ENCODE results near the gene EXOC3L2.
A peak's percentile ranks its signal among the peaks of the same experiment; 100 is the strongest.

The EXOC3L2 gene

GRCh38 chr19:45245334-45245787 lies at the start of gene EXOC3L2:
TSS of gene EXOC3L2 (minus strand) at chr19:45245407. CDS start at chr19:45239045, 6,362 bp downstream.
- no peaks in the 10 kb centered on the region for H3K36me3 ChIP-seq
- no peak for TF ChIP-seq Cebpa-rat (IDR thresholded peaks at IDR 0.05)
- no peaks in the 10 kb centered on the region for H3K9me3 ChIP-seq
- peak within 1 kb of the TSS; percentile 70 for H3K27ac ChIP-seq
- peak within 1 kb of the TSS; percentile 61 for H3K4me2 ChIP-seq
- peak within 1 kb of the TSS; percentile 66 for H3K9ac ChIP-seq
- peaks cover 64% of the 10 kb centered on the region for H3K4me1 ChIP-seq
- H4K20me1 ChIP-seq, result no peaks in the 10 kb centered on the region
- H3K27me3 ChIP-seq, result no peaks in the 10 kb centered on the region
- H3K4me3 ChIP-seq, result no peak within 1 kb of the TSS

GRCh38 chr19:45294291-45295029 lies 49.3 kb upstream of the EXOC3L2 start:
- Histone ChIP-seq H3K4me1 (no peaks in the 10 kb centered on the region), H3K27ac (no peak overlapping the region), H3K9me3 (peaks cover 8% of the 10 kb centered on the region; the same call in 1 of the 2 replicates), H3K9ac (no peak overlapping the region), H4K20me1 (no peaks in the 10 kb centered on the region), H3K4me3 (no peak overlapping the region), H3K4me2 (no peak overlapping the region), H3K36me3 (peaks cover 98% of the 10 kb centered on the region), H3K27me3 (no peaks in the 10 kb centered on the region)
- TF ChIP-seq Cebpa-rat (IDR thresholded peaks at IDR 0.05), result no peak

- no peak for TF ChIP-seq Cebpa-rat (IDR thresholded peaks at IDR 0.05)
- peaks cover 98% of the 10 kb centered on the region for H3K36me3 ChIP-seq
- H3K9ac ChIP-seq, result no peak overlapping the region
Observed at GRCh38 chr19:45293682-45294081, 48.5 kb upstream of the EXOC3L2 start.

GRCh38 chr19:45291834-45292233 lies 46.6 kb upstream of the EXOC3L2 start:
- H3K4me2 ChIP-seq, result no peak overlapping the region
- no peak overlapping the region for H3K4me3 ChIP-seq
- H4K20me1 ChIP-seq, result no peaks in the 10 kb centered on the region
- TF ChIP-seq Cebpa-rat (IDR thresholded peaks at IDR 0.05), result no peak
- H3K36me3 ChIP-seq, result peaks cover 100% of the 10 kb centered on the region
- peaks cover 8% of the 10 kb centered on the region; the same call in 1 of the 2 replicates for H3K9me3 ChIP-seq
- no peaks in the 10 kb centered on the region for H3K4me1 ChIP-seq
- no peak overlapping the region for H3K9ac ChIP-seq
- H3K27me3 ChIP-seq, result no peaks in the 10 kb centered on the region
- H3K27ac ChIP-seq, result no peak overlapping the region

More at GRCh38 chr19:45293682-45294081, 48.5 kb upstream of the EXOC3L2 start:
- Histone ChIP-seq H4K20me1 (no peaks in the 10 kb centered on the region), H3K4me3 (no peak overlapping the region), H3K27me3 (no peaks in the 10 kb centered on the region), H3K4me2 (no peak overlapping the region), H3K9me3 (peaks cover 8% of the 10 kb centered on the region; the same call in 1 of the 2 replicates), H3K27ac (no peak overlapping the region), H3K4me1 (no peaks in the 10 kb centered on the region)

GRCh38 chr19:45290381-45290931 lies 45.2 kb upstream of the EXOC3L2 start:
- H3K27ac ChIP-seq, result no peak overlapping the region
- no peak for TF ChIP-seq Cebpa-rat (IDR thresholded peaks at IDR 0.05)

GRCh38 chr19:45283443-45284033 lies 38.3 kb upstream of the EXOC3L2 start:
- no peak overlapping the region for H3K9ac ChIP-seq

More at GRCh38 chr19:45290381-45290931, 45.2 kb upstream of the EXOC3L2 start:
- Histone ChIP-seq H3K4me2 (no peak overlapping the region), H3K36me3 (peaks cover 98% of the 10 kb centered on the region), H3K27me3 (no peaks in the 10 kb centered on the region), H3K4me1 (no peaks in the 10 kb centered on the region), H3K4me3 (no peak overlapping the region), H3K9me3 (peaks cover 8% of the 10 kb centered on the region; the same call in 1 of the 2 replicates), H3K9ac (no peak overlapping the region), H4K20me1 (no peaks in the 10 kb centered on the region)

GRCh38 chr19:45280471-45280961 lies 35.3 kb upstream of the EXOC3L2 start:
- Histone ChIP-seq H3K27ac (no peak overlapping the region), H3K4me2 (no peak overlapping the region), H3K36me3 (peaks cover 100% of the 10 kb centered on the region), H3K9ac (no peak overlapping the region), H3K4me1 (peaks cover 11% of the 10 kb centered on the region), H4K20me1 (peaks cover 12% of the 10 kb centered on the region; the same call in 1 of the 2 replicates), H3K27me3 (no peaks in the 10 kb centered on the region), H3K9me3 (no peaks in the 10 kb centered on the region), H3K4me3 (no peak overlapping the region)
- TF ChIP-seq Cebpa-rat (IDR thresholded peaks at IDR 0.05), result no peak

More at GRCh38 chr19:45283443-45284033, 38.3 kb upstream of the EXOC3L2 start:
- Histone ChIP-seq H3K4me2 (no peak overlapping the region), H3K9me3 (no peaks in the 10 kb centered on the region), H3K27ac (no peak overlapping the region), H4K20me1 (no peaks in the 10 kb centered on the region), H3K4me1 (no peaks in the 10 kb centered on the region), H3K36me3 (peaks cover 98% of the 10 kb centered on the region), H3K27me3 (no peaks in the 10 kb centered on the region), H3K4me3 (no peak overlapping the region)
- TF ChIP-seq Cebpa-rat (IDR thresholded peaks at IDR 0.05), result no peak

GRCh38 chr19:45279587-45280192 lies 34.5 kb upstream of the EXOC3L2 start:
- H3K9me3 ChIP-seq, result no peaks in the 10 kb centered on the region
- peaks cover 100% of the 10 kb centered on the region for H3K36me3 ChIP-seq
- peaks cover 20% of the 10 kb centered on the region; the same call in 1 of the 2 replicates for H4K20me1 ChIP-seq
- no peak overlapping the region for H3K4me2 ChIP-seq
- TF ChIP-seq Cebpa-rat (IDR thresholded peaks at IDR 0.05), result no peak
- H3K4me1 ChIP-seq, result peaks cover 13% of the 10 kb centered on the region
- no peak overlapping the region for H3K27ac ChIP-seq
- no peaks in the 10 kb centered on the region for H3K27me3 ChIP-seq
- H3K9ac ChIP-seq, result no peak overlapping the region
- H3K4me3 ChIP-seq, result no peak overlapping the region

- H3K36me3 ChIP-seq, result peaks cover 100% of the 10 kb centered on the region
- no peaks in the 10 kb centered on the region for H3K27me3 ChIP-seq
- no peak overlapping the region for H3K4me2 ChIP-seq
- peaks cover 22% of the 10 kb centered on the region; the same call in 1 of the 2 replicates for H4K20me1 ChIP-seq
- H3K27ac ChIP-seq, result no peak overlapping the region
- peaks cover 26% of the 10 kb centered on the region for H3K4me1 ChIP-seq
- TF ChIP-seq Cebpa-rat (IDR thresholded peaks at IDR 0.05), result no peak
- no peak overlapping the region for H3K4me3 ChIP-seq
- H3K9me3 ChIP-seq, result no peaks in the 10 kb centered on the region
- H3K9ac ChIP-seq, result no peak overlapping the region
Observed at GRCh38 chr19:45278087-45278486, 32.9 kb upstream of the EXOC3L2 start.

Data from BLaER1 (cell line).